Measurements from ENCODE around the gene EVC. TPM values are rescaled to one million over a fixed set of nuclear protein-coding genes. Genes with fewer than 3 reads are reported as not detected.

Gene EVC
- total and polyA plus RNA-seq, 2 of the 4 experiments (the other 2 are of a cell fraction): 16.8 to 18.9 TPM

- Histone ChIP-seq H2BK120ac (ENCODE audit: low read depth, low read length) (peak overlapping the region; percentile 65), H3K27me3 (ENCODE audit: control insufficient read depth, insufficient read depth, low read length) (no peaks in the 10 kb centered on the region), H3K36me3 (ENCODE audit: control insufficient read depth, insufficient read depth, low read length) (peaks cover 62% of the 10 kb centered on the region), H3K9ac (ENCODE audit: low read depth, low read length) (no peak overlapping the region), H2BK5ac (ENCODE audit: low read depth, low read length, poor library complexity, severe bottlenecking) (peak overlapping the region; percentile 91), H4K20me1 (ENCODE audit: insufficient read depth, low read length) (peaks cover 8% of the 10 kb centered on the region), H4K5ac (ENCODE audit: low read depth, low read length) (no peak overlapping the region; the same call in 1 of the 2 replicates), H2AK9ac (replicated peaks; ENCODE audit: low read depth, low read length, poor library complexity) (peak overlapping the region; percentile 89), H2BK15ac (ENCODE audit: low read depth, low read length) (peak overlapping the region; percentile 80; the same call in 1 of the 3 replicates), H3K18ac (ENCODE audit: low read depth, low read length) (no peak overlapping the region; the same call in 1 of the 2 replicates), H3K4me2 (ENCODE audit: low read depth, low read length) (no peak overlapping the region), H3K23ac (ENCODE audit: low read depth, low read length) (no peak overlapping the region; the same call in 1 of the 2 replicates), H2AK5ac (ENCODE audit: low read depth, low read length) (peak overlapping the region; percentile 85), H2BK20ac (ENCODE audit: low read depth, low read length) (peak overlapping the region; percentile 74), H2AFZ (replicated peaks; ENCODE audit: low read length, poor library complexity) (peak overlapping the region; percentile 10), H3K27ac (ENCODE audit: insufficient read depth, low read length) (no peak overlapping the region), H4K8ac (ENCODE audit: low read depth in 2 of 2, low read length in 2 of 2) (no peak overlapping the region), H3K4ac (ENCODE audit: low read depth, low read length) (peak overlapping the region; percentile 89; the same call in 1 of the 2 replicates), H3K9me3 (ENCODE audit: control insufficient read depth, insufficient read depth, low read length) (no peaks in the 10 kb centered on the region), H3K79me1 (ENCODE audit: low read depth in 1 of 2, low read length in 2 of 2) (peaks cover 31 to 73% of the 10 kb centered on the region in 2 experiments), H3K56ac (ENCODE audit: extremely low read depth, insufficient read depth, low read length) (no peak overlapping the region), H3K4me3 (ENCODE audit: insufficient read depth, low read depth, low read length) (no peak overlapping the region), H3K14ac (replicated peaks; ENCODE audit: low read depth, low read length) (no peak overlapping the region), H3K9me1 (ENCODE audit: insufficient read depth, low read length) (peaks cover 31% of the 10 kb centered on the region), H3K4me1 (ENCODE audit: control insufficient read depth, insufficient read depth, low read length) (peaks cover 27% of the 10 kb centered on the region), H4K91ac (ENCODE audit: insufficient read depth, low read depth, low read length) (peak overlapping the region; percentile 79; the same call in 1 of the 2 replicates)
- TF ChIP-seq SMC3 (IDR thresholded peaks at IDR 0.05; ENCODE audit: low read depth, low read length): no peak
- no peak for TF ChIP-seq ELK1 (IDR thresholded peaks at IDR 0.05; ENCODE audit: borderline replicate concordance, low read depth, low read length)
- TF ChIP-seq USF2 (IDR thresholded peaks at IDR 0.05; ENCODE audit: low read depth, low read length): no peak
- no peak for TF ChIP-seq RCOR1 (IDR thresholded peaks at IDR 0.05; ENCODE audit: insufficient replicate concordance, low read length)
- no peak for TF ChIP-seq MXI1 (IDR thresholded peaks at IDR 0.05; ENCODE audit: borderline replicate concordance, low read depth, low read length)
- no peak for TF ChIP-seq FOS (IDR thresholded peaks at IDR 0.05; ENCODE audit: low read depth, low read length)
- no peak for TF ChIP-seq RFX5 (IDR thresholded peaks at IDR 0.05; ENCODE audit: low read depth, low read length)
- TF ChIP-seq POLR2A (IDR thresholded peaks at IDR 0.05; ENCODE audit: low read depth, low read length): no peak
- no peak for TF ChIP-seq RAD21 (IDR thresholded peaks at IDR 0.05; ENCODE audit: low read length)
- no peak for TF ChIP-seq MAFK (IDR thresholded peaks at IDR 0.05; ENCODE audit: low read depth, low read length)
- TF ChIP-seq BHLHE40 (IDR thresholded peaks at IDR 0.05; ENCODE audit: low read depth, low read length): no peak
- no peak for TF ChIP-seq CTCF (conservative IDR thresholded peaks at IDR 0.05; ENCODE audit: low read depth, low read length)
- TF ChIP-seq MAZ (IDR thresholded peaks at IDR 0.05; ENCODE audit: borderline replicate concordance, low read depth, low read length): no peak
- no peak for TF ChIP-seq NFE2L2 (IDR thresholded peaks at IDR 0.05; ENCODE audit: low read depth, low read length)
- no peak for TF ChIP-seq CHD1 (IDR thresholded peaks at IDR 0.05; ENCODE audit: low read depth, low read length)
- no peak for TF ChIP-seq CEBPB (IDR thresholded peaks at IDR 0.05; ENCODE audit: low read depth, low read length)
- ATAC-seq (ENCODE audit: low read depth) (no peak), DNase-seq (no peak)
- no CpG with 5 or more reads among the region's 4 CpGs for WGBS, 2 experiments (ENCODE audit: extremely low coverage in 2 of 2, insufficient read length in 1 of 2)
- dilution Hi-C loops (cut with HindIII; ENCODE audit: low sequenced_read_pairs, unreplicated experiment): no loop called here
- in situ Hi-C loops (cut with MboI; ENCODE audit: low sequenced_read_pairs): no loop called here
- BruUV-seq (replicated peaks): no TSS peak
- intact Hi-C loops (cut with micrococcal nuclease): no loop called here
- CTCF ChIA-PET: interaction anchor here (0.8 kb wide), 1 partner anchor 47 kb away, joined by 3 read pairs; the partner anchor contains the start of gene EVC
- POLR2A ChIA-PET (ENCODE audit: unreplicated experiment): no interaction called here
Observed at GRCh38 chr4:5757536-5757935, 46.5 kb downstream of the EVC start.

Measured in IMR-90 (cell line).